Embryonic facial prominence (tissue), 1 donor: ENCODE data around the gene FNBP1.
"Not testable (repeated sequence)": the region's sequence is repeated elsewhere in the genome, so short reads cannot be mapped to it uniquely, and the experiment has no call there.

ENCODE experiments used
- DNase-seq: peaks from one replicate; pipeline ENCODE4 v3.0.0-alpha.2; 2016; ENCODE audit errors: extremely low spot score

The FNBP1 gene

DNA sequence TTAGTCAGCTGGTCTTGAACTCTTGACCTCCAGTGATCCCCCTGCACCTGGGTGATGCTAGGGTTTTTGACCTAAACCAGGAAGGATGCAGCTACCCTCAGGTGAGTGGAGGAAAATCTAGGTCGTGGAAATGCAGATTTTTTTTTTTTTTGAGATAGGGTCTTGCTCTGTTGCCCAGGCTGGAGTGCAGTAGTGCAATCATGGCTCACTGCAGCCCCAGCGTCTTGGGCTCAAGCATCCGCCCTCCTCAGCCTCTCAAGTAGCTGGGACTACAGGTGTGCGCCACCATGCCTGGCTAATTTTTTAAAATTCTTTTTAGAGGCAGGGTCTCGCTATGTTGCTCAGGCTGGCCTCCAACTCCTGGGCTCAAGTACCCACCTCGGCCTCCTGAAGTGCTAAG is 51.9 kb downstream of the FNBP1 start:
- DNase-seq, result not testable (repeated sequence)

DNA sequence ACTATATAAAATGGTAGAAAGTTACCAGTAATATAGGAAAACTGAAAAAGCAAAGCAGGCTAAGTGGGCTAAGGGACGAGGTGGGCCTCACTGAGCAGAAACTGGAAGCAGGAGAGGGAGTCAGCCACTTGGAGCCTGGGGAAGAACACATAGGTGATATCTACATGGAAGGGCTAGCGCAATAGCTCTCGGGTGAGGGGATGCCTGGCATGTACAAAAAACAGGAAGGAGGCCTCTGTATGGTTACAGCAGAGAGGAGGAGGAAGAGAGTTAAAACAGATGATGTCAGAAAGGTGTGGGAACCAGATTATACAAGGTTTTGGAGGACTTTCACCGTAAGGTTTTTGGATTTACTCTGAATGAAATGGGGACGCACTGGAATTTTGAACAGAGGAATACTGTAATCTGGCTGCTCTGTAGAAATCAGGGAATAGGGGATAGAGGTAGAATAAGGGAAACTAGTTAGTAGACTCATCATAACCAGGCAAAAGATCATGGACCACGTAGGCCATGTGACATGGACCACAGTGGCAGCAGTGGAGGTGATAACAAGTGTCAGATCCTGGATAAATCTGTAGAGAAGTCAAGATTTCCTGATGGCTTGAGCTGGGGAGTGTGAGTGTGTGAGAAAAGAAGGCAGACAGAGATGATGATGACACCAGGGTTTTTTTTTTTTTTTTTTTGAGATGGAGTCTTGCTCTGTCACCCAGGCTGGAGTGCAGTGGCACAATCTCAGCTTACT is 52.5 kb downstream of the FNBP1 start:
- DNase-seq, result no peak

DNA sequence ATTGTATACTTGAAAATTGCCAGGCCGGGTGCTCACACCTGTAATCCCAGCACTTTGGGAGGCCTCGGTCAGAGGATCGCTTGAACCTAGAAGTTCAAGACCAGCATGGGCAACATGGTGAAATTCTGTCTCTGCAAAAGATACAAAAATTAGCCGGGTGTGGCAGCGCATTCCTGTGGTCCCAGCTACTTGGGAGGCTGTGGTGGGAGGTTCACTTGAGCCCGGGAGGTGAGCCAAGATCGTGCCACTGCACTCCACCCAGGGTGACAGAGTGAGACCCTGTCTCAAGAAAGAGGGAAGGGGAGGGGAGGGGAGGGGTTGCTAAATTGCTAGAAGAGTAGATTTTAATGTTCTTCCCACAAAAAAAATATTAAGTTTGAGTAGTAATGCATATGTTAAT is 53.2 kb downstream of the FNBP1 start:
- no peak for DNase-seq

DNA sequence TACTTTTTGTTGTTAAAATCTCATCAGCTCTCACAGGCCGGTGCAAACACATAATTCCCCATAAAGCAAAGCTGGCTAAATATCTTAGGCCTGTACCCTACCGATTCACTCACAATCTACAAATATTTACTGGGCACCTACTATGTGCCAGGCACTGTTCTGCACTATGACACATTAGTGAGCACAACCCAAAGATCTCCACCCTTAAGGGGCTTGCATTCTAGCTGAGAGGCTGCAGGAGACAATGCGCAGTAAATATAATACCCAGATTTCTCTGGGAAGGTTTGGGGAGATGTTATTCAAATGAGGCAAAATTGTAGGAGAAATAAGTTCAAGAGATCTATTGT is 53.7 kb downstream of the FNBP1 start:
- no peak for DNase-seq

DNA sequence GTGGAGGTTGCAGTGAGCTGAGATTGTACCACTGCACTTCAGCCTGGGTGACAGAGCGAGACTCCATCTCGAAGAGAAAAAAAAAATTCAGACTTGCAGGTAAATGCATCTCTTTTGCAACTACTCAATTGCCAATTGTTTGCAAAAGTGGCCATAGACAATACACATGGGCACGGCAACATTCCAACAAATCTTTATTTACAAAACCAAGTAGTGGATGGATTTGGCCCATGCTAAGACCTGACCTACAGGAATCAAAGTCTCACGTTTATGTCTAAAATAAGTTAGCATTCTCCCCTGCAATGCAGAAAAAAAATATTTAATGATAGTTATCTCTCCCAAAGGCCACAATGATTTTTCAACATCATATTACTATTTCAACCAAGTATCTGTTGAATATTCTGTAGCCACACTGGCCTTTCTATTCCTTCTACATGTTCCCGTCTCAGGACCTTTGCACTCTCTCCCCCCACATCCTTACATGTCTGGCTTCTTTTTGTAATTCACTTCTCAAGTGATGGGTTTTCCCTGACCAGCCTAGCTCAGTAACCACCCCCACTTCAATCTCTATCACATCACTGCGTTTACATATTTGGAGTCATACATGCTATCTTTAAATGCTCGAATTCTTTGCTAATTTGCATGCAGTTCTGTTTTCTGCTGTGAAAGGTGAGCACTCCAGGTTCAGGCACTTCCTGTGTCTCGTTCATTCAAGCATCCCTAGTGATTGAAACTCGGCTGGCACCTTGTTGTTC is 54.2 kb downstream of the FNBP1 start:
- DNase-seq, result no peak

DNA sequence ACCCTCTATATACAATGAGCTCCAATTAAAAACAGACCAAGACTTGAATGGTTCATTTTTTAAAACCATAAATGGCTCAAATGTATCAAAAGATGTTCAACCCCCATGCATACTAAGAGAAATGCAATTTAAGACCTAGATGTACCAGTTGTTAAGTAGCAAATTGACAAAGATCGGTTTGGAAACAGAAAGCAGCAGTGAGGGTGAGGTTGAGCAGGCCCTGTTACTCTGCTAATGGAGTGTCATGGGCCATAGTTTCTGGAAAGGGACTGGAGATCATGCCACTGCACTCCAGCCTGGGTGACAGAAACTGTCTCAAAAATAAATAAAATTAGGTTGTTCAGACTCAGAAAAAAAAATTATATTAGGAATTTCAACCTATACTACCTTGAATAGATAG is 55.0 kb downstream of the FNBP1 start:
- no peak for DNase-seq

DNA sequence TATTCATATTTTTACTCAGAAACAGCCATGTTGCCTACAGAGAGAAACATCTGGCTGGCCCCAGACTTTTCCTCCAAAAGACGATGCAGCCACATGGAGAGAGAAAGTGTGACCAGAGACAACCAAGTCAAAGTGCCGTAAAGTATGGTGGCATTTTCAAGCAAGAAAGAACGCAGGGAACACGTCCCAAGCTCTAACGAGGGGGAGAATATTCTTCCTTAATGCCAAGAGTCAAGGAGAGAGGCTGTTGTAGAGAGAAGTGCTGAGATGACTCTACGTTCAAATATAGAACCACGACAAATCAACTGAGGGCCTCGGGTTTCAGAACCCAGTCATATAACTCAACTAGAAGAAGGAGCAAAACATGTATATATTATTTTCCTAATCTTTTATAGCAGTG is 55.9 kb downstream of the FNBP1 start:
- no peak for DNase-seq

DNA sequence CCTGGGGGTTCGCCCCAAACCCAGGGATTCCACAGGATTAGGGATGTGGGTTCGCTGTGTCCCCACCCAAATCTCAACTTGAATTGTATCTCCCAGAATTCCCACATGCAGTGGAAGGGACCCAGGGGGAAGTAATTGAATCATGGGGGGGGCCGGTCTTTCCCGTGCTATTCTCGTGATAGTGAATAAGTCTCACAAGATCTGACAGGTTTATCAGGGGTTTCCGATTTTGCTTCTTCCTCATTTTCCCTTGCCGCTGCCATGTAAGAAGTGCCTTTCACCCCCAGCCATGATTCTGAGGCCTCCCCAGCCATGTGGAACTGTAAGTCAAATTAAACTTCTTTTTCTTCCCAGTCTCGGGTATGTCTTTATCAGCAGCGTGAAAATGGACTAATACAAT is 58.4 kb downstream of the FNBP1 start:
- DNase-seq, result not testable (repeated sequence)

DNA sequence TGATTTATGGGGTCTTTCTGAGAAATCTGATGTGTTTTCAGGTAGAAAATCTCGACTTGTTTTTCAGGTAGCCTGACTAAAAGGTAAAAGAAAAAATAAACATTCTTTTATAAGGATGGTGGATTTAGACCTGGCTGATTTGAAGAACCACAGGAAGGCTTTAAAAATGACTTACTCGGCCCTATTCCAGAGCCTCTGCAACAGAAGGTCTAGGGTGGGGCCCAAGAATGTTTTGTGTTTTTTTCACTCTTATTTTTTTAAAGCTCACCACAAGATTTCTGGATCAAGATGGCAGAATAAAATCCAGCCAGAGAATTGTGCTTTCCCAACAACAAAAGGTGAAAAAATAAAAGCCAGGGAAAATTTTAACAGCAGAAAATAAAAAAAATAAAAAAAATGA is 59.1 kb downstream of the FNBP1 start:
- DNase-seq, result no peak

DNA sequence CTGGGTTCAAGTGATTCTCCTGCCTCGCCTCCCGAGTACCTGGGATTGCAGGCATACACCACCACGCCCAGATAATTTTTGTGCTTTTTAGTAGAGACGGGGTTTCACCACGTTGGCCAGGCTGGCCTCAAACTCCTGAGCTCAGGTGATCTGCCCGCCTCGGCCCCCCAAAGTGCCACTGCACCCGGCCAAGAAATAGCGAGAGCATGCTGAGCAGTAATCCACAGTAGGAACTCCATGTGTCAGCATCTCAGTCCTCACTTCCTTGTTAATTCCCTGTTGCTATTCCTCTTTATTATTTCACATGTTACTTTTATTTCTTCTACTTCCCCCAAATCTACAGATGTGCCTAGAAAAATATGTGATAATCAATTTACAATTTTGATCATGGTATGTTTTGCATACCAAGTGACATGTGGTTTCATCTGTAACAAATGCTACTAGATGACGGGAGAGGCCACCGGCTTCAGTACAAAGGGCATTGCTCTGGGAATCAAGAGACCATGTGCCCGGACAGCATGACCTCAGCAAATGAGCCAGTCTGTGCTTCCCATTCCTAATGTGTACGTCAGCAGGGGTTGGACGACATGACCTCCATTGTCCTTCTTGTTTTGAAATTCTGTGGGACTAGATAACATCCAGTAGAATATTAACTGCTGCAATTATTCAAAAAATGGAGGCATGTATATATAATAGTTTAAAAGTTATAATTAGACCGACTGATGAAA is 61.6 kb downstream of the FNBP1 start:
- no peak for DNase-seq

DNA sequence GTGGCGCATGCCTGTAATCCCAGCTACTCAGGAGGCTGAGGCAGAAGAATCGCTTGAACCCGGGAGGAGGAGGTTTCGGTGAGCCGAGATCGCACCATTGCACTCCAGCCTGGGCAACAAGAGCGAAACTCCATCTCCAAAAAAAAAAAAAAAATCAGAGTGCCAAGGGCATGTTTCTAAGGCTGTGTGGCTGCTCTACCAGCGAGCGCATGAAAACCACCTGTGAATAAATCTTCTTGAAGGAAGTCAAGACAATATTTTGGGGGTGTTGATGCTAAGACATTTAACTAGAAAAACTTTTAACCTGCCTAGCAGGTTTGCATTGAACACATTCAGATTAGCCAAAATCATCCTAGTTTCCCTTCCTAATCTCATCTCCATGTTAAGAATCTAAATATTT is 62.8 kb downstream of the FNBP1 start:
- DNase-seq, result not testable (repeated sequence)

DNA sequence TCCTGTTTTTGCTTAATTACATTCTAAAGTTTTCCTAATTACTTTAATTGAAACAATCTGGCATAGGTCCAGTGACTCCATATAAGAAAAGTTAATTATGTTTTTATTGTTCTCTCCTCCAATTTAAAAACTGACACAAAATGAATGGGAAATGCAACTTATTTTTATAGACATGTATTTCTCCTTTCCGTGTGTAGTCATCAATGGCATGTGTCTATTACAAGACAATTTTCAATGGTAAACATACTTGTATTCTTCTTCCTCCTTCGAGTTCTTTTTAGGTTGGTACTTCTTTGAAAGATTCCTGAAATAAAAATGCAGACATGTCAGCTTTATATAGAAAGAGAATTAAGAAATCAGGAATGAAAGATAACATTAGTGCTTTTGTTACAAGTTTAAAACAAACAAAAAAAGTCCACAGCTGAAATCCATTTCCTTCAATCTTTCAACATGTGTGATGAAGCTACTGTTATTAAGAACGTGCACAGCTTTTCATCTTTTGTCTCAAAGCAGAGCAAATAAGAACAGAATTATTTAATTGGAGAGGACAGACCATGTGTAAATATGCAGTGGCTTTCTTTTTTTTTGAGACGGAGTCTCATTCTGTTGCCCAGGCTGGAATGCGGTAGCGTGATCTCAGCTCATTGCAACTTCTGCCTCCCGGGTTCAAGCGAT is 63.8 kb downstream of the FNBP1 start:
- no peak for DNase-seq

DNA sequence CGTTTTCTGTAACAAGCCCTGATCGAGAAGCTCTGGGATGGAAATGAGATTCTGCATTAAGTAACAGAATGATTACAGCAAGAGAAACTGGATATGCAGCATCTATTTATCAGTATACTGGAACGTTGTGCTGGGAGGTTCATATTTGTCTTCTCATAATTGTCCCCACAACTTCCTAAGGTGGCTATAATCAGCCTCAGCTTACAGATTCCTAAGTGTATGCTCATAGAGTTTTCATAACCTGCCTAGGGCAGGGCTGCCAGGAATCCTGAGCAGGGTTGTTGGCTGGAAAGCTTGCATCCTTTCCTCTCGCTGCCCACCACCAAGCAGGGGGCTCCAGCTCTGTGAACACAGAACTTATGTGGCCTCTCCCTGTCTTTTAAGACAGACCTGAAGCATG is 70.2 kb downstream of the FNBP1 start:
- no peak for DNase-seq

DNA sequence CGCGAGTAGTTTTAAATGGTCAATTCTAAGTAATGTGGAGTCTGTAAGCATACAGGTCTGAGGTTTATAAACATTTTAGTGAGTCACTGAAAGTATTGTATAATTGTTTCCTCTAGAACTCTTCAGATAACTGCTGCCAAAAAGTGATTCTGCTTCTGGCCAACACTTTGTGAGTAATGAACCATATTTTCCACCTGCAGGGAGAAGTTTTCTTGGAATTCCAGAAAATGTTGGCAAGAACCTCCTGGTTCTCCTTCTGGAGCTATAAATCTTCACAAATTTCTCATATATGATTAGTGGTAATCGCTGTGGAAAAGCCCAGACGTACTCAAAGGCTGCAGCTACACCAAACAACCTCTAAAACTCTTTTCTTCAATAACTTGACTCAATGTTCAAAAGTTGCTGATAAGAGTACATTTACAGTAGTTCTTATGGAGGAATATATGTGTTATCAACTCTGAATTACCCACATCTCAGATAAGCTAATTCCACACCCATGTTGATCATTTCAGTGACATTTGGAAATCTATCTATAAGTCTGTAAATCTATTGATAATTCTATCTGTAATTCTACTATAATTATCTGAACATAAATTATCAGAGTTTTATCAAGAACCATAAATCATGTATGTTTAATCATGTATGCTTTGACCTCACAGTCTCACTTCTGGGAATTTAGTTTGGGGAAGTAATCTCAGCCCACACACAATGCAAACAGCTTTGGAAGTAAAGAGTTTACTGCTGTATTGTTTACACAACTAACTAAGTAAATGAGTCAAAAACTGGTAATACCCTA is 74.1 kb downstream of the FNBP1 start:
- peak; percentile 32 for DNase-seq

DNA sequence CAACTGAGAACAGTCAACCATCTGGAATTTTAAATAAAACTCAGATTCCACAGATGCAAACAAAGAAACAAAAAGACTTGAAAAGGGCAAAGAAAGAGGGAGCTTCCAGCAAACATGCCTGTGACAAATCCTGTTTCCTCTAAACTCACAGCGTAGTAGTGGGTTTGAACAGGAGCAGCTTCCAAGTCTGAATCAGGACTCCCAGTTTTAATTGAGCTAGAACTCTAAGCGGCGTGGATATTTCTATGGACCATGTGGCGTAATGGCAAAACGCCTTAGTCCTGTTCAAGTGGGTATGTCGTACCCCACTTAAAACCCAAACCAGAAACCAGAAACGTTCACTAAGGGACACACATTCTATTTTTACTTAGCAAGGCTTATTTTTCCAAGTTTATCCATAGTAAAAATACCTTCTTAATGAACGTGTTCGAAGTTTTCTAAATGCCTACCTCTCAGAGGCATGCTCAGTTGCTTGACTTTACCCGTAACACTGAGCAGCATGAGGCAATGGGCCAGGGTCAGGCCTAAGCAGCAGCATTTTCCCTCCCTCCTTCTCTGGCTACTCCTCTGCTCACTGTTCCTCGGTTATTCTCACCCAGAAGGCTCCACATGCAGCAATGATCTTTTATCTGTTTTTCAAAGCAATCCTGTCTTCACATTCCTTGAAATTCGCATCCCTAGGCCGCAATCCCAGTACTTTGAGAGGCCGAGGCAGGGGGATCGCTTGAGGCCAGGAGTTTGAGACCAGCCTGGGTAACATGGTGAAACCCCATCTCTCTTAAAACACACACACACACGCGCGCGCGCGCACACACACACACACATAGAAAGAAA is 77.9 kb downstream of the FNBP1 start:
- DNase-seq, result no peak

DNA sequence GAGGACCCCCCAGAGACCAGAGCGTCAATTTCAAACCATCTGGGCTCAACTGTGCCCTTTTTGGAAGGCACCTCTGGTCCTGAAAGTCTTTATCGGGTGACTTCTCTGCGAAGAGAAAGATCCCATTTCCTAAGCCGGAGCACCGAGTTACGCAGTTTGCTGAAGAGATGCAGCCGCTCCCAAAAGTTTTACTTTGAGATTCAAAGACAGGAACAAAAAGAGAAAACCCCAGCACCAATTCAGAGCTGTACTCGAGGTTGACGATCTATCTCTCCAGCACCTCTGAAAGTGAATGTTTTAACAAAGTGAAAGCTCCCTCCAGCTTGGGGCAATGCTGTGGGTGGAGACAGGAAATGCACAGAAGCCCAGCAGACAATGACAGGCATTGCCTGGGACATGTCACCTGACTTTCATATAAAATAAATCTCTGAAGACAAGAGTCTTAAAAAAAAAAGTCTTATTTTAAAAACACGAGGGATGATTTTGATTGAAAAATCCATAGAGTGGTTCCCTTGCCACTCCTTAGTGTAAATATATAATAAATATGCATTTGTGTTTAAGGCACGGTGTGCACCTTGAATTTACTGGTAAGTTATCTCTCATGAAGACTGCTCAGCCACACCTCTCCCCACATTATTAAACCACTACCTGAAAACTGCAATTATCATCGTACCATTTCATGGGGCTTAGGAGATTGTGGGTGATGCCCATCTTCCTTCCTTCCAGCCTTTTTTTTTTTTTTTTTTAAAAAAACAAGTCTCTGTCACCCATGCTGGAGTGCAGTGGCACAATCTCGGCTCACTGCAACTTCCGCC is 79.9 kb downstream of the FNBP1 start:
- DNase-seq, result no peak

DNA sequence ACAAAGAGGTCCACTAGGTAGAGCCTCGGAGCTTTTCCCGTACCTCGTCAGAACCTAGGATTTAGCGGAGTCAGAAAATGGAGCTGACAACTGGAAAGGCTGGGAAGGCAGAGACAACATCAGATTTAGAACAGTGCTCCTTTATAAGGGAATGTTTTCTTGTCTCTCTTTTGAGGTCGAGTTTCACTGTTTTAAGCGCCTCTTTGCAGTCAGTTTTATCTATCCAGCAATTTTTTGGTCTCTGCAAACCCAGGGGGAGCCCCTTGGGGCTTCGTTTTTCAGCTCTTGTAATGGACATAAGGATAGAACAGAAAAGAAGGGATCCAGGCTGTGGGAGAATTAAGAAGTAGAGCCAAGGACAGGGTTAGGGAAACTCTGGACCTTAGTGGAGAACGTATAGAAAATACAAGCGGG is 80.5 kb downstream of the FNBP1 start:
- DNase-seq, result no peak

DNA sequence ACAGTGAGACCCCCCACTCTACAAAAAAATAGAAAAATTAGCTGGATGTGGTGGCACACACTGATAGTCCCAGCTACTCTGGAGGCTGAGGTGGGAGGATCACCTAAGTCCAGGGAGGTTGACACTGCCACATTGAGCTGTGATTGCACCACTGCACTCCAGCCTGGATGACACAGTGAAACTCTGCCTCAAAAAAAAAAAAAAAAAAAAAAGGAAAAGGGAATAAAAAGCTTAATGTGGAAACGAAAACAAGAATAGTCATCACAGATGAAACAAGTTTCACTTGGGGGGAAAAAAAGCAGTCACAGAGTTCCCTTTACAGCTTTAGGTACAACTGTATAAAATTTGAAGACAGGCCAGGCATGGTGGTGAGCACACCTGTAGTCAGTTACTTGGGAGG is 84.2 kb downstream of the FNBP1 start:
- no peak for DNase-seq

DNA sequence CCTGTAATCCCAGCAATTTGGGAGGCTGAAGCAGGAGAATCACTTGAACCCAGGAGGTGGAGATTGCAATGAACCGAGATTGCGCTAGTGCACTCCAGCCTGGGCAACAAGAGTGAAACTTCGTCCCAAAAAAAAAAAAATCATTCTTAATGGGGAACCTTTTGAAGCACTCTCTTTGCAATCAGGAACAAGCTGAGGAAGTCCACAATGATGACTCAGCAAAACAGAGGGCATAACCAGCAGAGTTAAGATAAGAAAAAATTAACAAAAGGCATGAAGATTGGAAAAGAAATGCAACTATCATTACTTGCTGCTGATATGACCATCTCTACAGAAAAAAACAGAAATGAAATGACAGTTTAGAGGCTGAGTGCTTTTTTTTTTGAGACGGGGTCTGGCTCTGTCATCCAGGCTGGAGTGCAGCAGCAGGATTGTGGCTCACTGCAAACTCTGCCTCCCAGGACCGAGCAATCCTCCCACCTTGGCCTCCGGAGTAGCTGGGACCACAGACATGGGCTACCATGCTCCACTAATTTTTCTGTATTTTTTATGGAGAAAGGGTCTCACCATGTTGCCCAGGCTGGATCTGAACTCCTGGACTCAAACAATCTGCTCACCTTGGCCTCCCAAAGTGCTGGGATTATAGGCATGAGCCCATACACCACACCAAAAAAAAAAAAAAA is 88.0 kb downstream of the FNBP1 start:
- DNase-seq, result no peak
